ENCODE data around the gene TMEM132D.

GRCh38 chr12:129200576-129200975, 703.2 kb downstream of the TMEM132D start:
- no peak for TF ChIP-seq CTCF (IDR thresholded peaks at IDR 0.05; ENCODE audit: control extremely low read depth in 1 of 3, insufficient read depth in 1 of 3, low read depth in 1 of 3, low read length in 3 of 3)
- TF ChIP-seq CBX5 (IDR thresholded peaks at IDR 0.05; ENCODE audit: low read depth, low read length), result no peak
- TF ChIP-seq TAF1 (IDR thresholded peaks at IDR 0.05; ENCODE audit: low read depth, low read length), result no peak
- no peak for TF ChIP-seq POLR2A (IDR thresholded peaks at IDR 0.05; ENCODE audit: control extremely low read depth in 1 of 2, low read depth in 2 of 2, low read length in 2 of 2)
- TF ChIP-seq CREB1 (IDR thresholded peaks at IDR 0.05), result no peak
- no peak for TF ChIP-seq EZH2 (IDR thresholded peaks at IDR 0.05; ENCODE audit: low read depth, low read length, severe bottlenecking)

Measured in H1 (cell line).